BLaER1 treated with 17β-estradiol and CSF1 and Interleukin-3, amounts not matched to agents 10 nM and 100 nM (cell line): ENCODE data around the gene EIF3K.

Experiments used
- H3K27ac ChIP-seq, 11 experiments: shearing (Covaris generic); formaldehyde crosslinking; 2 replicates each; pipeline ENCODE4 v1.8.1; 2022
- H3K27me3 ChIP-seq, 11 experiments: shearing (Covaris generic); formaldehyde crosslinking; 2 replicates each; pipeline ENCODE4 v1.8.1; 2022
- H3K36me3 ChIP-seq, 11 experiments: shearing (Covaris generic); formaldehyde crosslinking; 2 replicates each; pipeline ENCODE4 v1.8.1; 2022
- H3K4me1 ChIP-seq, 10 experiments: shearing (Covaris generic); formaldehyde crosslinking; 2 replicates each; pipeline ENCODE4 v1.8.1; 2022
- H3K4me2 ChIP-seq, 11 experiments: shearing (Covaris generic); formaldehyde crosslinking; 2 replicates each; pipeline ENCODE4 v1.8.1; 2022
- H3K4me3 ChIP-seq, 10 experiments: shearing (Covaris generic); formaldehyde crosslinking; 2 replicates each; pipeline ENCODE4 v1.8.1; 2022
- H3K9ac ChIP-seq, 11 experiments: shearing (Covaris generic); formaldehyde crosslinking; 2 replicates each; pipeline ENCODE4 v1.8.1; 2022
- H3K9me3 ChIP-seq, 11 experiments: shearing (Covaris generic); formaldehyde crosslinking; replicated peaks in 1 of 11; 2 replicates each; pipeline ENCODE4 v1.8.1; 2022
- H4K20me1 ChIP-seq, 11 experiments: shearing (Covaris generic); formaldehyde crosslinking; 2 replicates each; pipeline ENCODE4 v1.8.1; 2022
- Cebpa-rat ChIP-seq, 11 experiments: shearing (Covaris generic); IDR thresholded peaks; 2 replicates each; pipeline ENCODE4 v1.8.1; 2022

EIF3K gene

GRCh38 chr19:38664503-38665211 is 45.7 kb downstream of the EIF3K start:
- peak in 3 of 11 experiments; percentile 30 to 39 (median 31); a peak in 1 of 22 replicates for TF ChIP-seq Cebpa-rat (IDR thresholded peaks at IDR 0.05)
- Histone ChIP-seq H3K27ac (peak overlapping the region in 10 of 11 experiments; percentile 56 to 89 (median 79); a peak in 19 of 22 replicates), H3K4me2 (peak overlapping the region; percentile 80 to 99 (median 88)), H3K9me3 (no peaks in the 10 kb centered on the region), H4K20me1 (peaks cover 41 to 99% (median 61%) of the 10 kb centered on the region in 11 experiments; a peak in 21 of 22 replicates), H3K36me3 (peaks cover 10 to 45% (median 20%) of the 10 kb centered on the region in 11 experiments; a peak in 19 of 22 replicates), H3K4me3 (peak overlapping the region in 4 of 10 experiments; percentile 8 to 25 (median 20); a peak in 5 of 20 replicates), H3K27me3 (no peaks in the 10 kb centered on the region), H3K4me1 (peaks cover 76 to 93% (median 80%) of the 10 kb centered on the region in 10 experiments), H3K9ac (peak overlapping the region in 9 of 11 experiments; percentile 42 to 75 (median 65); a peak in 16 of 22 replicates)

GRCh38 chr19:38665219-38665931 is 46.4 kb downstream of the EIF3K start:
- Histone ChIP-seq H3K4me1 (peaks cover 83 to 98% (median 87%) of the 10 kb centered on the region in 10 experiments), H3K4me3 (peak overlapping the region in 6 of 10 experiments; percentile 2 to 25 (median 8); a peak in 3 of 20 replicates), H3K27ac (peak overlapping the region in 10 of 11 experiments; percentile 56 to 89 (median 79); a peak in 19 of 22 replicates), H4K20me1 (peaks cover 46 to 99% (median 56%) of the 10 kb centered on the region in 11 experiments; a peak in 21 of 22 replicates), H3K4me2 (peak overlapping the region; percentile 80 to 99 (median 88)), H3K36me3 (peaks cover 10 to 38% (median 17%) of the 10 kb centered on the region in 11 experiments; a peak in 19 of 22 replicates), H3K9ac (peak overlapping the region in 9 of 11 experiments; percentile 42 to 75 (median 65); a peak in 16 of 22 replicates), H3K9me3 (no peaks in the 10 kb centered on the region), H3K27me3 (no peaks in the 10 kb centered on the region)
- no peak for TF ChIP-seq Cebpa-rat (IDR thresholded peaks at IDR 0.05)

- H3K9me3 ChIP-seq, result no peaks in the 10 kb centered on the region
- H4K20me1 ChIP-seq, result peaks cover 39 to 97% (median 48%) of the 10 kb centered on the region in 11 experiments; a peak in 21 of 22 replicates
- 0 out of 20 replicates have a peak overlapping the region, but pooled peaks of 3 of the 10 experiments have one; percentile 2 to 9 (median 8) for H3K4me3 ChIP-seq
- H3K36me3 ChIP-seq, result peaks cover 3 to 30% (median 10%) of the 10 kb centered on the region in 11 experiments; a peak in 19 of 22 replicates
- H3K4me1 ChIP-seq, result peaks cover 91 to 98% (median 94%) of the 10 kb centered on the region in 10 experiments
- no peak for TF ChIP-seq Cebpa-rat (IDR thresholded peaks at IDR 0.05)
- peak overlapping the region; percentile 80 to 99 (median 88) for H3K4me2 ChIP-seq
- H3K9ac ChIP-seq, result peak overlapping the region in 10 of 11 experiments; percentile 22 to 75 (median 65); a peak in 18 of 22 replicates
- H3K27me3 ChIP-seq, result no peaks in the 10 kb centered on the region
- H3K27ac ChIP-seq, result peak overlapping the region; percentile 25 to 89 (median 77); a peak in 20 of 22 replicates
Measured at GRCh38 chr19:38665950-38666662, 47.1 kb downstream of the EIF3K start.

- no peak for TF ChIP-seq Cebpa-rat (IDR thresholded peaks at IDR 0.05)
- no peaks in the 10 kb centered on the region for H3K27me3 ChIP-seq
- H3K9ac ChIP-seq, result peak overlapping the region; percentile 6 to 75 (median 60); a peak in 20 of 22 replicates
- H3K9me3 ChIP-seq, result no peaks in the 10 kb centered on the region
- H3K4me3 ChIP-seq, result no peak overlapping the region; a peak in 1 of 20 replicates
- peaks cover 98 to 100% (median 100%) of the 10 kb centered on the region in 10 experiments for H3K4me1 ChIP-seq
- peaks cover 33 to 96% (median 47%) of the 10 kb centered on the region in 11 experiments; a peak in 21 of 22 replicates for H4K20me1 ChIP-seq
- peak overlapping the region; percentile 25 to 89 (median 77) for H3K27ac ChIP-seq
- H3K4me2 ChIP-seq, result peak overlapping the region; percentile 80 to 99 (median 88)
- H3K36me3 ChIP-seq, result peaks cover 0 to 30% (median 8%) of the 10 kb centered on the region in 11 experiments; a peak in 10 of 22 replicates
Measured at GRCh38 chr19:38666663-38667511, 47.9 kb downstream of the EIF3K start.

- peak overlapping the region; percentile 25 to 89 (median 77); a peak in 21 of 22 replicates for H3K27ac ChIP-seq
- peak overlapping the region; percentile 0 to 75 (median 60); a peak in 21 of 22 replicates for H3K9ac ChIP-seq
- peaks cover 25 to 91% (median 39%) of the 10 kb centered on the region in 11 experiments; a peak in 20 of 22 replicates for H4K20me1 ChIP-seq
- H3K9me3 ChIP-seq, result no peaks in the 10 kb centered on the region
- peaks cover 91 to 98% (median 93%) of the 10 kb centered on the region in 10 experiments for H3K4me1 ChIP-seq
- H3K4me3 ChIP-seq, result no peak overlapping the region; a peak in 2 of 20 replicates
- H3K4me2 ChIP-seq, result peak overlapping the region; percentile 80 to 99 (median 88)
- H3K36me3 ChIP-seq, result peaks cover 0 to 26% (median 8%) of the 10 kb centered on the region in 11 experiments; a peak in 9 of 22 replicates
- H3K27me3 ChIP-seq, result no peaks in the 10 kb centered on the region
- no peak for TF ChIP-seq Cebpa-rat (IDR thresholded peaks at IDR 0.05)
Measured at GRCh38 chr19:38667661-38668171, 48.7 kb downstream of the EIF3K start.

GRCh38 chr19:38669552-38669951 is 50.6 kb downstream of the EIF3K start:
- peak overlapping the region in 10 of 11 experiments; percentile 29 to 89 (median 79); a peak in 20 of 22 replicates for H3K27ac ChIP-seq
- peak overlapping the region in 9 of 10 experiments; percentile 5 to 50 (median 34); a peak in 12 of 20 replicates for H3K4me3 ChIP-seq
- H3K4me1 ChIP-seq, result peaks cover 79 to 88% (median 83%) of the 10 kb centered on the region in 10 experiments
- peak in 2 of 11 experiments; percentile 60 to 64; a peak in 2 of 22 replicates for TF ChIP-seq Cebpa-rat (IDR thresholded peaks at IDR 0.05)
- H4K20me1 ChIP-seq, result peaks cover 10 to 83% (median 24%) of the 10 kb centered on the region in 11 experiments; a peak in 17 of 22 replicates
- H3K27me3 ChIP-seq, result no peaks in the 10 kb centered on the region
- H3K36me3 ChIP-seq, result peaks cover 0 to 21% (median 7%) of the 10 kb centered on the region in 11 experiments; a peak in 9 of 22 replicates
- peak overlapping the region in 10 of 11 experiments; percentile 2 to 75 (median 66); a peak in 18 of 22 replicates for H3K9ac ChIP-seq
- no peaks in the 10 kb centered on the region for H3K9me3 ChIP-seq
- H3K4me2 ChIP-seq, result peak overlapping the region; percentile 80 to 99 (median 88)

GRCh38 chr19:38670921-38671398 is 52.0 kb downstream of the EIF3K start:
- H3K9me3 ChIP-seq, result no peaks in the 10 kb centered on the region
- peak overlapping the region in 8 of 11 experiments; percentile 75 to 89 (median 82); a peak in 12 of 22 replicates for H3K27ac ChIP-seq
- H3K4me3 ChIP-seq, result no peak overlapping the region
- H3K4me2 ChIP-seq, result peak overlapping the region; percentile 80 to 99 (median 88)
- H3K27me3 ChIP-seq, result no peaks in the 10 kb centered on the region
- H3K9ac ChIP-seq, result no peak overlapping the region; a peak in 1 of 22 replicates
- H3K4me1 ChIP-seq, result peaks cover 79 to 88% (median 83%) of the 10 kb centered on the region in 10 experiments
- peaks cover 0 to 25% (median 7%) of the 10 kb centered on the region in 11 experiments; a peak in 10 of 22 replicates for H3K36me3 ChIP-seq
- H4K20me1 ChIP-seq, result peaks cover 11 to 83% (median 24%) of the 10 kb centered on the region in 11 experiments; a peak in 20 of 22 replicates
- TF ChIP-seq Cebpa-rat (IDR thresholded peaks at IDR 0.05), result no peak
